HCT116 (cell line): ENCODE results near the gene COA8. TPM values are rescaled to one million over a fixed set of nuclear protein-coding genes. Genes with fewer than 3 reads are reported as not detected.
A peak's percentile ranks its signal among the peaks of the same experiment; 100 is the strongest.

ENCODE experiments used
- ATAC-seq: fragments of 200-7000 bp; cut with Tn5 transposase; 2 replicates; pipeline ENCODE4 v1.9.1; 2020; ENCODE audit warnings: mild to moderate bottlenecking, moderate library complexity
- BruUV-seq: library from RNA; stranded (reverse); fragments of 400-500 nt; replicated peaks from 2 replicates; lab custom pipeline; 2021; lab: Mats Ljungman, UMichigan
- CTCF ChIA-PET: fragments of 300-600 bp; sonication (Branson Sonifier 250); formaldehyde crosslinking; loops from one replicate; lab custom pipeline; 2021; ENCODE audit warnings: antibody characterized with exemption; lab: Charles Lee
- POLR2A ChIA-PET: fragments of 300-600, 350-600 bp; sonication (Branson Sonifier 250); formaldehyde crosslinking; loops from one replicate; lab custom pipeline; 2021; ENCODE audit warnings: antibody characterized with exemption; lab: Charles Lee
- RAD21 ChIA-PET, 2 experiments: fragments of 300-600 bp; sonication (Branson Sonifier 250); formaldehyde crosslinking; loops; one replicate each; lab custom pipeline; 2023; ENCODE audit warnings: low total read pairs in 2 of 2; ENCODE audit not compliant: uncharacterized antibody in 2 of 2, unreplicated experiment in 2 of 2, low non-redundant PET in 1 of 2; lab: Charles Lee
- DNase-seq: peaks from one replicate; pipeline ENCODE4 v3.0.0-alpha.2; 2010; ENCODE audit warnings: low read depth, low spot score
- H2AFZ ChIP-seq: fragments of 200-600 bp; shearing (Covaris generic), sonication (generic); 2 replicates; pipeline ENCODE4 v1.6.1; 2017; ENCODE audit warnings: low read depth, mixed run types, mixed read lengths, antibody characterized with exemption, low read length; ENCODE audit not compliant: poor library complexity, severe bottlenecking
- H3K27ac ChIP-seq: 2 replicates; pipeline ENCODE4 v1.5.1; 2012; ENCODE audit warnings: low read depth, low read length
- H3K27me3 ChIP-seq: fragments of 200-600 bp; sonication (generic); 2 replicates; pipeline ENCODE4 v1.6.1; 2016; ENCODE audit warnings: mixed run types, low read length, mixed read lengths; ENCODE audit not compliant: insufficient read depth
- H3K36me3 ChIP-seq, 2 experiments: fragments of 200-500 bp in 1 of 2; fragments of 200-600 bp in 1 of 2; sonication (Bioruptor generic) in 1 of 2; sonication (generic) in 1 of 2; 2 replicates each; pipeline versions ENCODE4 v1.5.1 to v1.6.1; 2014 to 2016; ENCODE audit warnings: low read length in 2 of 2, inconsistent platforms in 1 of 2, mixed read lengths in 1 of 2, mixed run types in 1 of 2; ENCODE audit not compliant: insufficient read depth in 2 of 2, control insufficient read depth in 1 of 2
- H3K4me1 ChIP-seq, 2 experiments: fragments of 200-600 bp in 1 of 2; sonication (generic) in 1 of 2; 2 replicates each; pipeline versions ENCODE4 v1.5.1 to v1.6.1; 2012 to 2017; ENCODE audit warnings: low read length in 2 of 2, inconsistent platforms in 1 of 2, mild to moderate bottlenecking in 1 of 2, mixed read lengths in 1 of 2, mixed run types in 1 of 2, moderate library complexity in 1 of 2; ENCODE audit not compliant: insufficient read depth in 2 of 2, control insufficient read depth in 1 of 2
- H3K4me2 ChIP-seq: fragments of 200-600 bp; sonication (generic); 2 replicates; pipeline ENCODE4 v1.6.1; 2017; ENCODE audit warnings: mixed run types, low read length, mixed read lengths
- H3K4me3 ChIP-seq, 2 experiments: fragments of 200-600 bp in 1 of 2; sonication (generic) in 1 of 2; replicated peaks in 1 of 2; 2 replicates each; pipeline ENCODE4 v1.5.1; 2011 to 2016; ENCODE audit warnings: low read length in 2 of 2, control low read depth in 1 of 2, low read depth in 1 of 2, mild to moderate bottlenecking in 1 of 2, mixed read lengths in 1 of 2, mixed run types in 1 of 2
- H3K79me2 ChIP-seq: fragments of 200-600 bp; sonication (generic); 2 replicates; pipeline ENCODE4 v1.6.1; 2017; ENCODE audit warnings: mild to moderate bottlenecking, mixed run types, low read length, moderate library complexity, mixed read lengths; ENCODE audit not compliant: insufficient read depth
- H3K9ac ChIP-seq: fragments of 200-600 bp; sonication (generic); 2 replicates; pipeline ENCODE4 v1.6.1; 2016; ENCODE audit warnings: low read length, mixed read lengths
- H3K9me2 ChIP-seq: fragments of 200-600 bp; sonication (generic), shearing (Covaris generic); 2 replicates; pipeline ENCODE4 v1.6.1; 2017; ENCODE audit warnings: mixed run types, mild to moderate bottlenecking, moderate library complexity; ENCODE audit not compliant: insufficient read depth
- H3K9me3 ChIP-seq, 2 experiments: fragments of 200-500 bp in 1 of 2; fragments of 200-600 bp in 1 of 2; sonication (Bioruptor generic) in 1 of 2; sonication (generic) in 1 of 2; 2 replicates each; pipeline ENCODE4 v1.6.1; 2014 to 2017; ENCODE audit warnings: low read length in 2 of 2, mixed read lengths in 2 of 2, inconsistent platforms in 1 of 2, low read depth in 1 of 2, mild to moderate bottlenecking in 1 of 2, mixed run types in 1 of 2, moderate library complexity in 1 of 2; ENCODE audit not compliant: control insufficient read depth in 1 of 2, insufficient read depth in 1 of 2
- H4K20me1 ChIP-seq: fragments of 200-600 bp; sonication (generic), shearing (Covaris generic); 2 replicates; pipeline ENCODE4 v1.6.1; 2017; ENCODE audit warnings: mixed run types, mild to moderate bottlenecking, moderate library complexity; ENCODE audit not compliant: insufficient read depth
- CBX3 ChIP-seq: IDR thresholded peaks from 2 replicates; pipeline ENCODE4 v1.6.1; 2012; ENCODE audit warnings: low read depth
- CEBPB ChIP-seq: IDR thresholded peaks from 2 replicates; pipeline ENCODE4 v1.6.1; 2012; ENCODE audit warnings: low read depth
- ELF1 ChIP-seq: IDR thresholded peaks from 2 replicates; pipeline ENCODE4 v1.6.1; 2012; ENCODE audit warnings: low read depth, borderline replicate concordance
- EZH2 ChIP-seq: fragments of 200-600 bp; sonication (generic); IDR thresholded peaks from 2 replicates; pipeline ENCODE4 v1.6.1; 2017; ENCODE audit warnings: antibody characterized with exemption, mixed run types
- JUND ChIP-seq: IDR thresholded peaks from 2 replicates; pipeline ENCODE4 v1.6.1; 2012
- POLR2A ChIP-seq: IDR thresholded peaks from 2 replicates; pipeline ENCODE4 v1.7.0; 2011; ENCODE audit warnings: borderline replicate concordance; ENCODE audit not compliant: insufficient read depth, insufficient read length; ENCODE audit errors: extremely low read depth
- POLR2AphosphoS5 ChIP-seq: IDR thresholded peaks from 2 replicates; pipeline ENCODE4 v1.6.1; 2011; ENCODE audit warnings: mild to moderate bottlenecking, low read depth, low read length, moderate library complexity
- SIN3A ChIP-seq: IDR thresholded peaks from 2 replicates; pipeline ENCODE4 v1.6.1; 2012; ENCODE audit warnings: low read depth
- SP1 ChIP-seq: IDR thresholded peaks from 2 replicates; pipeline ENCODE4 v1.6.1; 2012; ENCODE audit warnings: low read depth
- SRF ChIP-seq: IDR thresholded peaks from 2 replicates; pipeline ENCODE4 v1.6.1; 2012; ENCODE audit warnings: low read depth
- TCF7L2 ChIP-seq: IDR thresholded peaks from 2 replicates; pipeline ENCODE4 v1.7.0; 2011; ENCODE audit warnings: borderline replicate concordance, inconsistent platforms; ENCODE audit not compliant: insufficient read depth, insufficient read length; ENCODE audit errors: extremely low read depth
- ZFX ChIP-seq: fragments of 450-650 bp; IDR thresholded peaks from 2 replicates; pipeline ENCODE4 v1.6.1; 2017
- ZNF274 ChIP-seq: fragments of 200-500 bp; sonication (Bioruptor generic); IDR thresholded peaks from 2 replicates; pipeline ENCODE4 v1.6.1; 2014; ENCODE audit warnings: mild to moderate bottlenecking, low read depth, low read length, inconsistent platforms
- intact Hi-C: fragments of 100-400 bp; cut with micrococcal nuclease; formaldehyde crosslinking; loops from 2 replicates; pipeline ENCODE4 v1.10.0; 2022
- total RNA-seq: library from RNA; stranded (reverse); gene quantifications from one replicate; pipeline ENCODE4 v1.2.1, GENCODE V29; 2021; ENCODE audit not compliant: unreplicated experiment
- TF ChIP-seq, protein P1 (sequence below): IDR thresholded peaks from 2 replicates; pipeline ENCODE4 v1.6.1; 2011; ENCODE audit warnings: mild to moderate bottlenecking, low read length, moderate library complexity; ENCODE audit not compliant: insufficient replicate concordance; ENCODE audit errors: extremely low read depth
- TF ChIP-seq, protein P2 (sequence below), 3 experiments: fragments of 200-600 bp in 1 of 3; sonication (generic) in 1 of 3; IDR thresholded peaks in 2 of 3; conservative IDR thresholded peaks in 1 of 3; 2 replicates each; pipeline ENCODE4 v1.5.1; 2012 to 2017; ENCODE audit warnings: low read depth in 2 of 3, low read length in 2 of 3, antibody characterized with exemption in 1 of 3, borderline replicate concordance in 1 of 3, control low read depth in 1 of 3, mild to moderate bottlenecking in 1 of 3, mixed read lengths in 1 of 3, mixed run types in 1 of 3, moderate library complexity in 1 of 3; ENCODE audit not compliant: insufficient read depth in 1 of 3
- TF ChIP-seq, protein P3 (sequence below): IDR thresholded peaks from 2 replicates; pipeline ENCODE4 v1.6.1; 2012; ENCODE audit warnings: low read depth

The COA8 gene
- total RNA-seq, 1 experiment from 2014 or later, result 29.4 TPM

DNA sequence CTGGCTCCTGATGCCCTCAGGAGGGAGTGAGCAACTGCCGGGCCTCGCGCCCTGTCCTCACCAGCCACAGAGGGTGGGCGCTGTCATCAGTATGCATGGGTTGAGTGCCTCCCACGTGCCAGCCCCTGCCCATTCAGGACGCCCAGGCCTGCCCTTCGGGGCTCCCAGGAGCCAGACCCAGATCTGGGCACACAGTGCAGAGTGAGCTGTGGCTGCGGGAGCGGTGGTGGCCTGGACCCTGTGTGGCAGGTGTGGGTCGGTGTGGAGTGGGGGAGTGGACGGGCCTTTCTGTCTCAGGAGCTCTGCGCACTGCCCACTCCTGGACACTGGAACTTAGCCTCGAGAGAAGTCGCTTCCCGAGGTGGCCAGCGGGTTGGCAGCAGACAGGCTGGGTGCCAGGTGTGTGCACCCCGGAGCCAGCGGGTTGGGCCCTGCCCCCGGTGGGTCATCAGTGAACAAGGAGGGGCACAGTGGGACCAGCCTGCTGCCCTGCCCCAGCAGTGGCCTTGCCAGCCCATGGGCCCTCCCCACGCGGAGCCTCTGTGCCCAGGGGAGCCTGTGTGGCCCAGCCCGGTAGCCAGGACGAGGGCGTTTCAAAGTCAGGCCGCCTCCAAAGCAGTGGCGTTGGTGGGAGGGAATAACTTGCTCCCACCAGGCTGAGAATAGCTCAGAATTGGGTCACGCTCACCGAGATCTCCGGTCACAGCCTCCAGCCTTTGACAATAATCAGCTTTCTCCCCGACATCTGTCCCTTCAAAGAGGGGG is 24.3 kb upstream of the COA8 start:
- POLR2A ChIA-PET, result interaction anchor here (0.8 to 0.9 kb wide), 2 partner anchors 17 to 1014 kb away, joined by 3 read pairs; partner anchors contain the start of gene CKB
- DNase-seq, result no peak
- intact Hi-C loops, result no loop called here
- Histone ChIP-seq H3K27ac (no peak overlapping the region), H3K9ac (no peak overlapping the region), H3K9me3 (no peaks in the 10 kb centered on the region), H4K20me1 (no peaks in the 10 kb centered on the region), H3K4me2 (0 out of 2 replicates have a peak overlapping the region, but pooled peaks have one; percentile 77), H3K27me3 (no peaks in the 10 kb centered on the region), H3K79me2 (no peaks in the 10 kb centered on the region), H3K36me3 (peaks cover 0 to 4% of the 10 kb centered on the region in 2 experiments; a peak in 2 of 4 replicates), H2AFZ (no peak overlapping the region), H3K4me3 (no peak overlapping the region)
- no peak for ATAC-seq
- no TSS peak for BruUV-seq
- CTCF ChIA-PET, result interaction anchor here (0.8 kb wide), 1 partner anchor 17 kb away, joined by 4 read pairs; no protein-coding TSS in a partner anchor
- RAD21 ChIA-PET, result no interaction called here
- TF ChIP-seq POLR2AphosphoS5 (no peak), SRF (no peak), EZH2 (no peak), POLR2A (no peak), SP1 (no peak), ZFX (no peak), CEBPB (no peak), TCF7L2 (no peak), ZNF274 (no peak), SIN3A (no peak), ELF1 (no peak), CBX3 (no peak), JUND (no peak)
- TF ChIP-seq, protein P1, sequence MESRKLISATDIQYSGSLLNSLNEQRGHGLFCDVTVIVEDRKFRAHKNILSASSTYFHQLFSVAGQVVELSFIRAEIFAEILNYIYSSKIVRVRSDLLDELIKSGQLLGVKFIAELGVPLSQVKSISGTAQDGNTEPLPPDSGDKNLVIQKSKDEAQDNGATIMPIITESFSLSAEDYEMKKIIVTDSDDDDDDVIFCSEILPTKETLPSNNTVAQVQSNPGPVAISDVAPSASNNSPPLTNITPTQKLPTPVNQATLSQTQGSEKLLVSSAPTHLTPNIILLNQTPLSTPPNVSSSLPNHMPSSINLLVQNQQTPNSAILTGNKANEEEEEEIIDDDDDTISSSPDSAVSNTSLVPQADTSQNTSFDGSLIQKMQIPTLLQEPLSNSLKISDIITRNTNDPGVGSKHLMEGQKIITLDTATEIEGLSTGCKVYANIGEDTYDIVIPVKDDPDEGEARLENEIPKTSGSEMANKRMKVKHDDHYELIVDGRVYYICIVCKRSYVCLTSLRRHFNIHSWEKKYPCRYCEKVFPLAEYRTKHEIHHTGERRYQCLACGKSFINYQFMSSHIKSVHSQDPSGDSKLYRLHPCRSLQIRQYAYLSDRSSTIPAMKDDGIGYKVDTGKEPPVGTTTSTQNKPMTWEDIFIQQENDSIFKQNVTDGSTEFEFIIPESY, result no peak
- TF ChIP-seq, protein P2, sequence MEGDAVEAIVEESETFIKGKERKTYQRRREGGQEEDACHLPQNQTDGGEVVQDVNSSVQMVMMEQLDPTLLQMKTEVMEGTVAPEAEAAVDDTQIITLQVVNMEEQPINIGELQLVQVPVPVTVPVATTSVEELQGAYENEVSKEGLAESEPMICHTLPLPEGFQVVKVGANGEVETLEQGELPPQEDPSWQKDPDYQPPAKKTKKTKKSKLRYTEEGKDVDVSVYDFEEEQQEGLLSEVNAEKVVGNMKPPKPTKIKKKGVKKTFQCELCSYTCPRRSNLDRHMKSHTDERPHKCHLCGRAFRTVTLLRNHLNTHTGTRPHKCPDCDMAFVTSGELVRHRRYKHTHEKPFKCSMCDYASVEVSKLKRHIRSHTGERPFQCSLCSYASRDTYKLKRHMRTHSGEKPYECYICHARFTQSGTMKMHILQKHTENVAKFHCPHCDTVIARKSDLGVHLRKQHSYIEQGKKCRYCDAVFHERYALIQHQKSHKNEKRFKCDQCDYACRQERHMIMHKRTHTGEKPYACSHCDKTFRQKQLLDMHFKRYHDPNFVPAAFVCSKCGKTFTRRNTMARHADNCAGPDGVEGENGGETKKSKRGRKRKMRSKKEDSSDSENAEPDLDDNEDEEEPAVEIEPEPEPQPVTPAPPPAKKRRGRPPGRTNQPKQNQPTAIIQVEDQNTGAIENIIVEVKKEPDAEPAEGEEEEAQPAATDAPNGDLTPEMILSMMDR (IDR thresholded peaks at IDR 0.05 in 2 of 3, conservative IDR thresholded peaks at IDR 0.05 in 1 of 3; ENCODE audit: borderline replicate concordance in 1 of 3, insufficient read depth in 1 of 3, low read depth in 2 of 3, low read length in 2 of 3), result no peak
- TF ChIP-seq, protein P3, sequence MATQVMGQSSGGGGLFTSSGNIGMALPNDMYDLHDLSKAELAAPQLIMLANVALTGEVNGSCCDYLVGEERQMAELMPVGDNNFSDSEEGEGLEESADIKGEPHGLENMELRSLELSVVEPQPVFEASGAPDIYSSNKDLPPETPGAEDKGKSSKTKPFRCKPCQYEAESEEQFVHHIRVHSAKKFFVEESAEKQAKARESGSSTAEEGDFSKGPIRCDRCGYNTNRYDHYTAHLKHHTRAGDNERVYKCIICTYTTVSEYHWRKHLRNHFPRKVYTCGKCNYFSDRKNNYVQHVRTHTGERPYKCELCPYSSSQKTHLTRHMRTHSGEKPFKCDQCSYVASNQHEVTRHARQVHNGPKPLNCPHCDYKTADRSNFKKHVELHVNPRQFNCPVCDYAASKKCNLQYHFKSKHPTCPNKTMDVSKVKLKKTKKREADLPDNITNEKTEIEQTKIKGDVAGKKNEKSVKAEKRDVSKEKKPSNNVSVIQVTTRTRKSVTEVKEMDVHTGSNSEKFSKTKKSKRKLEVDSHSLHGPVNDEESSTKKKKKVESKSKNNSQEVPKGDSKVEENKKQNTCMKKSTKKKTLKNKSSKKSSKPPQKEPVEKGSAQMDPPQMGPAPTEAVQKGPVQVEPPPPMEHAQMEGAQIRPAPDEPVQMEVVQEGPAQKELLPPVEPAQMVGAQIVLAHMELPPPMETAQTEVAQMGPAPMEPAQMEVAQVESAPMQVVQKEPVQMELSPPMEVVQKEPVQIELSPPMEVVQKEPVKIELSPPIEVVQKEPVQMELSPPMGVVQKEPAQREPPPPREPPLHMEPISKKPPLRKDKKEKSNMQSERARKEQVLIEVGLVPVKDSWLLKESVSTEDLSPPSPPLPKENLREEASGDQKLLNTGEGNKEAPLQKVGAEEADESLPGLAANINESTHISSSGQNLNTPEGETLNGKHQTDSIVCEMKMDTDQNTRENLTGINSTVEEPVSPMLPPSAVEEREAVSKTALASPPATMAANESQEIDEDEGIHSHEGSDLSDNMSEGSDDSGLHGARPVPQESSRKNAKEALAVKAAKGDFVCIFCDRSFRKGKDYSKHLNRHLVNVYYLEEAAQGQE, result no peak
- TF ChIP-seq, all 23 proteins: peak for 0
- Histone ChIP-seq H3K9me2 (no peaks in the 10 kb centered on the region), H3K4me1 (peaks cover 34 to 53% of the 10 kb centered on the region in 2 experiments)
